Measurements from ENCODE around the gene NCL.
"Not testable (repeated sequence)": the region's sequence is repeated elsewhere in the genome, so short reads cannot be mapped to it uniquely, and the experiment has no call there.

DNA sequence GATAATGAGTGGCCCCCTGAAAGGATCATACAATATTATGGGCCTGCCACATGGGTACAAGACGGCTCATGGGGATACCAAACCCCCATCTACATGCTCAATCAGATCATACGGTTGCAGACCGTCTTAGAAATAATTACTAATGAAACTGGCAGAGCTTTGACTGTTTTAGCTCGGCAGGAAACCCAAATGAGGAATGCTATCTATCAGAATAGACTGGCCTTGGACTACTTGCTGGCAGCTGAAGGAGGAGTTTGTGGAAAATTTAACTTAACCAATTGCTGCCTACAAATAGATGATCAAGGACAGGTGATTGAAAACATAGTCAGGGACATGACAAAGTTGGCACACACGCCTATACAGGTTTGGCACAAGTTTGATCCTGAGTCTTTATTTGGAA is 56.6 kb downstream of the NCL start:
- TF ChIP-seq, protein P1, sequence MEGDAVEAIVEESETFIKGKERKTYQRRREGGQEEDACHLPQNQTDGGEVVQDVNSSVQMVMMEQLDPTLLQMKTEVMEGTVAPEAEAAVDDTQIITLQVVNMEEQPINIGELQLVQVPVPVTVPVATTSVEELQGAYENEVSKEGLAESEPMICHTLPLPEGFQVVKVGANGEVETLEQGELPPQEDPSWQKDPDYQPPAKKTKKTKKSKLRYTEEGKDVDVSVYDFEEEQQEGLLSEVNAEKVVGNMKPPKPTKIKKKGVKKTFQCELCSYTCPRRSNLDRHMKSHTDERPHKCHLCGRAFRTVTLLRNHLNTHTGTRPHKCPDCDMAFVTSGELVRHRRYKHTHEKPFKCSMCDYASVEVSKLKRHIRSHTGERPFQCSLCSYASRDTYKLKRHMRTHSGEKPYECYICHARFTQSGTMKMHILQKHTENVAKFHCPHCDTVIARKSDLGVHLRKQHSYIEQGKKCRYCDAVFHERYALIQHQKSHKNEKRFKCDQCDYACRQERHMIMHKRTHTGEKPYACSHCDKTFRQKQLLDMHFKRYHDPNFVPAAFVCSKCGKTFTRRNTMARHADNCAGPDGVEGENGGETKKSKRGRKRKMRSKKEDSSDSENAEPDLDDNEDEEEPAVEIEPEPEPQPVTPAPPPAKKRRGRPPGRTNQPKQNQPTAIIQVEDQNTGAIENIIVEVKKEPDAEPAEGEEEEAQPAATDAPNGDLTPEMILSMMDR (IDR thresholded peaks at IDR 0.05; ENCODE audit: low read depth, low read length, poor library complexity, severe bottlenecking) = not testable (repeated sequence)
- not testable (repeated sequence) for TF ChIP-seq EZH2phosphoT487 (IDR thresholded peaks at IDR 0.05; ENCODE audit: borderline replicate concordance, low read length)

Data from DOHH2 (cell line).